Medulla oblongata (tissue), 1 donor: ENCODE results near the gene PCGF2.

ENCODE experiments used
- DNase-seq: peaks from one replicate; pipeline ENCODE4 v3.0.0-alpha.2; 2015; ENCODE audit errors: extremely low spot score

The PCGF2 gene

GRCh38 chr17:38719289-38719942, 28.7 kb downstream of the PCGF2 start:
- no peak for DNase-seq

GRCh38 chr17:38717139-38717745, 30.9 kb downstream of the PCGF2 start:
- DNase-seq = no peak

- DNase-seq = no peak
Measured at GRCh38 chr17:38716368-38717005, 31.6 kb downstream of the PCGF2 start.

- no peak for DNase-seq
Measured at GRCh38 chr17:38715216-38715943, 32.8 kb downstream of the PCGF2 start.

- DNase-seq = no peak
Measured at GRCh38 chr17:38713456-38714075, 34.6 kb downstream of the PCGF2 start.

- no peak for DNase-seq
Measured at GRCh38 chr17:38712593-38712992, 35.5 kb downstream of the PCGF2 start.

GRCh38 chr17:38711792-38712571, 36.2 kb downstream of the PCGF2 start:
- no peak for DNase-seq

GRCh38 chr17:38710985-38711384, 37.2 kb downstream of the PCGF2 start:
- no peak for DNase-seq

- DNase-seq = no peak
Measured at GRCh38 chr17:38710604-38710962, 37.6 kb downstream of the PCGF2 start.

GRCh38 chr17:38709864-38710603, 38.1 kb downstream of the PCGF2 start:
- no peak for DNase-seq

- DNase-seq = no peak
Measured at GRCh38 chr17:38709104-38709820, 38.9 kb downstream of the PCGF2 start.

- no peak for DNase-seq
Measured at GRCh38 chr17:38707678-38708351, 40.3 kb downstream of the PCGF2 start.

- DNase-seq = peak; percentile 44
Measured at GRCh38 chr17:38706505-38707216, 41.5 kb downstream of the PCGF2 start.

GRCh38 chr17:38705803-38706504, 42.2 kb downstream of the PCGF2 start:
- DNase-seq = peak; percentile 47

- no peak for DNase-seq
Measured at GRCh38 chr17:38705523-38705802, 42.7 kb downstream of the PCGF2 start.

GRCh38 chr17:38704606-38705522, 43.3 kb downstream of the PCGF2 start, which contains the start of gene MLLT6:
MLLT6 (plus strand) TSS chr17:38705273; CDS start chr17:38705633, 360 bp downstream.
- peak; percentile 87 for DNase-seq
